ENCODE results near the gene CHMP2A.

DNA sequence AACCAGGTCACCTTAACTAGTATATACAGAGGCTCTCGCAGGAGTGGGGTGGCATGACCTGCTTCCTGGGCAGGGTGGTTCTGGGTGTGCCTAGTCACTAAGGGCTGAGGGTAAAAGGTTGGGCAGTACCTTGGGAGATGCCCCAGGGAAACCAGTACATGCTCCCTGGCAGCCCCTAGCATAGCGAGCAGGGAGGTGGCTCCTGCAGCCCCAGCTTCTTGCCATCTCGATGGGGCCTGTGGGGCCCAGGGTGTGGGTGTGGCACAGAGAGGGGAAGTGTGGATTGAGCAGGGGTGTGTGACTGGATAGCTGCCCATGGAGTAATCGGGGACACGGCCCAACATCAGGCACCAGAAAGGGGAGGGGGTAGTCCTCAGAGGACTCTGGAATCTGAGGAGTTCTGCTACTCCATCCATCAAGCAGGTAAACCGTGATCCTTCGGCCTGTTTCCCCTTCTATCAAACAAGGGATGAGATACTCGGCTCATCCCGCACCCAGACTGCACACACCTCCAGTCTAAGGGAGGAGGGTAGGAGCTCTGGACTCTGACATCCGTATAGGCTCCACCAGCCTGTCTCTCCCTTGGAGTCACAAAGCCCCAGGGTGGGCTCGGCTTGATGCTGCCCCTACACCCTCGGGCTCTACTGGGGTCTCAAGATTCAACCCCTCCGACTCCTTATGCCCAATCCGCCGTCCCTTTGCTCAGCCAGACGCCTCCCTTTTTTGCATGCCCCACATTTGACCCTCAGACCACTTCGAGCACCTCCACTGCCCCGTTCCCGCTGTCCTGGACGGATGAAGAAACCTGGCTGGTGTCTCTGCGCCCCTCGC lies 36.4 kb downstream of the CHMP2A start:
- no peak for TF ChIP-seq EZH2 (IDR thresholded peaks at IDR 0.05; ENCODE audit: borderline replicate concordance, low read depth, low read length, severe bottlenecking)
- TF ChIP-seq, protein P1, sequence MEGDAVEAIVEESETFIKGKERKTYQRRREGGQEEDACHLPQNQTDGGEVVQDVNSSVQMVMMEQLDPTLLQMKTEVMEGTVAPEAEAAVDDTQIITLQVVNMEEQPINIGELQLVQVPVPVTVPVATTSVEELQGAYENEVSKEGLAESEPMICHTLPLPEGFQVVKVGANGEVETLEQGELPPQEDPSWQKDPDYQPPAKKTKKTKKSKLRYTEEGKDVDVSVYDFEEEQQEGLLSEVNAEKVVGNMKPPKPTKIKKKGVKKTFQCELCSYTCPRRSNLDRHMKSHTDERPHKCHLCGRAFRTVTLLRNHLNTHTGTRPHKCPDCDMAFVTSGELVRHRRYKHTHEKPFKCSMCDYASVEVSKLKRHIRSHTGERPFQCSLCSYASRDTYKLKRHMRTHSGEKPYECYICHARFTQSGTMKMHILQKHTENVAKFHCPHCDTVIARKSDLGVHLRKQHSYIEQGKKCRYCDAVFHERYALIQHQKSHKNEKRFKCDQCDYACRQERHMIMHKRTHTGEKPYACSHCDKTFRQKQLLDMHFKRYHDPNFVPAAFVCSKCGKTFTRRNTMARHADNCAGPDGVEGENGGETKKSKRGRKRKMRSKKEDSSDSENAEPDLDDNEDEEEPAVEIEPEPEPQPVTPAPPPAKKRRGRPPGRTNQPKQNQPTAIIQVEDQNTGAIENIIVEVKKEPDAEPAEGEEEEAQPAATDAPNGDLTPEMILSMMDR (IDR thresholded peaks at IDR 0.05; ENCODE audit: extremely low read depth in 1 of 2, insufficient read depth in 1 of 2, low read depth in 1 of 2, low read length in 2 of 2), result no peak
- no peak for TF ChIP-seq POLR2A (IDR thresholded peaks at IDR 0.05; ENCODE audit: low read depth, low read length)
- no peak for TF ChIP-seq POLR2AphosphoS5 (IDR thresholded peaks at IDR 0.05; ENCODE audit: insufficient read depth, low read depth, low read length)
